ENCODE results near the gene ZNF536. TPM values are rescaled to one million over a fixed set of nuclear protein-coding genes. Genes with fewer than 3 reads are reported as not detected.

ZNF536 gene
- total RNA-seq, 5 donors from 2014 or later (not counting 1 experiment from before 2014, with no cell fraction given) = 0.03 to 0.40 (median 0.07) TPM; not detected in 1

DNA sequence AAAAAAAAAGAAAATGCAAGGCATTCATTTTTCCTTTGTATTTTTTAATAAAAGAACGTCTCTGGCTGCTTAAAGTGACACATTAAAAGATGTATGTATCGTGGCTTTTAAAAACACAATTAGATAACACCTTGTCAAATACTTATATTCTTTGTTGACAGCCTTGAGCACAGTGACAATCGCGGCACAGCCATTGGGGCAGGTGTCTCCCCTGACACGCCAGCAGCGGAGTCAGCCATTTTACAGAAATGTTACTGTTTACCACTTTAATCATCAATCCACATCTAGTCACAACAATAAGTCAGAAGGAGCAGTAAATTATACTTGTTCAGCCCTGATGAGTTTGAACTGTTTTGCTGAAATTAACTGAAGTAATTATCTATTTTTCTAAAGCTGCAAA, 224.1 kb downstream of the ZNF536 start:
- 80% methylated on average over 1 of the region's 6 CpGs for WGBS (ENCODE audit: insufficient coverage)
- H3K4me3 ChIP-seq (ENCODE audit: control insufficient read depth in 1 of 2, extremely low read depth in 1 of 2, low read length in 1 of 2) = no peak overlapping the region
- no peaks in the 10 kb centered on the region for H3K36me3 Mint-ChIP-seq
- H3K4me1 ChIP-seq (ENCODE audit: control insufficient read depth in 1 of 2, extremely low read depth in 1 of 2, insufficient read depth in 2 of 2, low read length in 2 of 2) = no peaks in the 10 kb centered on the region
- H3K4me1 Mint-ChIP-seq = no peaks in the 10 kb centered on the region
- CTCF ChIA-PET = no interaction called here
- H3K36me3 ChIP-seq (ENCODE audit: control insufficient read depth in 2 of 2, extremely low read depth in 1 of 2, insufficient read depth in 1 of 2, low read length in 1 of 2) = no peaks in the 10 kb centered on the region
- H3K9me3 ChIP-seq = no peaks in the 10 kb centered on the region
- no peak overlapping the region for H3K27ac ChIP-seq (ENCODE audit: low read length)
- H3K27me3 Mint-ChIP-seq = peaks cover 2 to 20% of the 10 kb centered on the region in 2 donors
- no peak overlapping the region for H3K4me3 Mint-ChIP-seq
- peaks cover 0 to 22% of the 10 kb centered on the region in 2 experiments for H3K27me3 ChIP-seq (replicated peaks in 1 of 2; ENCODE audit: control insufficient read depth in 2 of 2, extremely low read depth in 1 of 2, insufficient read depth in 2 of 2, low read length in 1 of 2)
- H3K27ac Mint-ChIP-seq = no peak overlapping the region
- POLR2A ChIA-PET = no interaction called here
- H3K9me3 Mint-ChIP-seq = no peaks in the 10 kb centered on the region
- ATAC-seq (replicated peaks in 1 of 4) = no peak
- DNase-seq = no peak

DNA sequence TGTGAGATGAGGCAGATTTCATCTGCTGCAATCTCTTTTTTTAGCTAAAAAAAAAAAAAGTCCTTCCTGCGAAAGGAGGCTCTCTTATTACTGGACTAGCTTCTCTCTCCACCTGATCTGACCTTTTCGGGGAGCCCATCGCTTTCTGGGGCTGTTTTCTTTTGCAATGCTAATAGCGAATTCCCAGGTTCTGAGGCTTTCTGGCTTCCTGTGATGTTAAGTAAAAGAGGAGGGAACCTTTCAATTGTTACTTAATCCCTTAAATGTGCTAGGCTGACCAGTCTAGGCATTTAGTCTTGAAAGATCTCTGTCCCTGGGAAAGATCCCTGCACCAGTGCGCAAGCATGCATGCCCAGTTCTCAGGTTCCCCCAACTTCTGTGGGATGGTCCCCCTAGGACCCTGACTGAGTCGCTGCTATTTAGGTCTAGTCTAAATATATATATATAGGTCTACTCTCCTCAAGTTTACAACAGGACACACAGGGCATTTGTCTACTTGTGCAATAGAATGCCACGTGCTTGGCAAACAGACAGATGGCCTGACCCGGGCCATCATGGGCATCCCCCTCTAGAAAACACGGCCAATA, 224.7 kb downstream of the ZNF536 start:
- Histone ChIP-seq H3K4me1 (ENCODE audit: control insufficient read depth in 1 of 2, extremely low read depth in 1 of 2, insufficient read depth in 2 of 2, low read length in 2 of 2) (no peaks in the 10 kb centered on the region), H3K27ac (ENCODE audit: low read length) (no peak overlapping the region), H3K9me3 (no peaks in the 10 kb centered on the region), H3K27me3 (replicated peaks in 1 of 2; ENCODE audit: control insufficient read depth in 2 of 2, extremely low read depth in 1 of 2, insufficient read depth in 2 of 2, low read length in 1 of 2) (peaks cover 0 to 22% of the 10 kb centered on the region in 2 experiments), H3K36me3 (ENCODE audit: control insufficient read depth in 2 of 2, extremely low read depth in 1 of 2, insufficient read depth in 1 of 2, low read length in 1 of 2) (no peaks in the 10 kb centered on the region), H3K4me3 (ENCODE audit: control insufficient read depth in 1 of 2, extremely low read depth in 1 of 2, low read length in 1 of 2) (no peak overlapping the region)
- Mint-ChIP-seq H3K36me3 (no peaks in the 10 kb centered on the region), H3K4me3 (no peak overlapping the region), H3K9me3 (no peaks in the 10 kb centered on the region), H3K27ac (no peak overlapping the region), H3K4me1 (no peaks in the 10 kb centered on the region), H3K27me3 (peaks cover 2 to 20% of the 10 kb centered on the region in 2 donors)
- ChIA-PET POLR2A (no interaction called here), CTCF (no interaction called here)
- ATAC-seq (replicated peaks in 1 of 4) (no peak), DNase-seq (no peak)
- WGBS (ENCODE audit: insufficient coverage) = no CpG with 5 or more reads among the region's 9 CpGs

DNA sequence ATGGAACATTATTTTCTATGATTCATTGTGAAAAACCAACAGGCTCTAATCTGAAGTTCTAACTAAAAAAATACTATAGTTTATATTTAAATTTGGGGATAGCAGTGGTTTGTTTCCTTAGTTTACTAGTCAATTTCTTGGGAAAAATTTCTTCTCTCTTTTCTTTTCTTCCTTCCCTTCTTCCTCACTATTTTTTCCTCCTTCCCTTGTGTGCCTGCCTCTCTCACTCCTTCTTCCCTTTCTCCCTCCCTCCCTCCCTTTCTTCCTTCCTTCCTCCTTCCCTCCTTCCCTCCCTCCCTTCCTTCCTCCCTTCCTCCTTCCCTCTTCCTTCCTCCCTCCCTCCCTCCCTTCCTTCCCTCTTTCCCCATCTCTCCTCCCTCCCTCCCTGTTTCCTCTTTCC, 226.5 kb downstream of the ZNF536 start:
- Histone ChIP-seq H3K27ac (ENCODE audit: low read length) (no peak overlapping the region), H3K27me3 (replicated peaks in 1 of 2; ENCODE audit: control insufficient read depth in 2 of 2, extremely low read depth in 1 of 2, insufficient read depth in 2 of 2, low read length in 1 of 2) (peaks cover 0 to 22% of the 10 kb centered on the region in 2 experiments), H3K36me3 (ENCODE audit: control insufficient read depth in 2 of 2, extremely low read depth in 1 of 2, insufficient read depth in 1 of 2, low read length in 1 of 2) (no peaks in the 10 kb centered on the region), H3K4me3 (ENCODE audit: control insufficient read depth in 1 of 2, extremely low read depth in 1 of 2, low read length in 1 of 2) (no peak overlapping the region), H3K4me1 (ENCODE audit: control insufficient read depth in 1 of 2, extremely low read depth in 1 of 2, insufficient read depth in 2 of 2, low read length in 2 of 2) (no peaks in the 10 kb centered on the region), H3K9me3 (no peaks in the 10 kb centered on the region)
- ATAC-seq (replicated peaks in 1 of 4) (no peak), DNase-seq (no peak)
- CTCF ChIA-PET = no interaction called here
- H3K9me3 Mint-ChIP-seq = no peaks in the 10 kb centered on the region
- POLR2A ChIA-PET = no interaction called here
- H3K27ac Mint-ChIP-seq = no peak overlapping the region
- H3K27me3 Mint-ChIP-seq = peaks cover 3 to 20% of the 10 kb centered on the region in 2 donors
- H3K4me3 Mint-ChIP-seq = no peak overlapping the region
- no peaks in the 10 kb centered on the region for H3K4me1 Mint-ChIP-seq
- H3K36me3 Mint-ChIP-seq = no peaks in the 10 kb centered on the region

DNA sequence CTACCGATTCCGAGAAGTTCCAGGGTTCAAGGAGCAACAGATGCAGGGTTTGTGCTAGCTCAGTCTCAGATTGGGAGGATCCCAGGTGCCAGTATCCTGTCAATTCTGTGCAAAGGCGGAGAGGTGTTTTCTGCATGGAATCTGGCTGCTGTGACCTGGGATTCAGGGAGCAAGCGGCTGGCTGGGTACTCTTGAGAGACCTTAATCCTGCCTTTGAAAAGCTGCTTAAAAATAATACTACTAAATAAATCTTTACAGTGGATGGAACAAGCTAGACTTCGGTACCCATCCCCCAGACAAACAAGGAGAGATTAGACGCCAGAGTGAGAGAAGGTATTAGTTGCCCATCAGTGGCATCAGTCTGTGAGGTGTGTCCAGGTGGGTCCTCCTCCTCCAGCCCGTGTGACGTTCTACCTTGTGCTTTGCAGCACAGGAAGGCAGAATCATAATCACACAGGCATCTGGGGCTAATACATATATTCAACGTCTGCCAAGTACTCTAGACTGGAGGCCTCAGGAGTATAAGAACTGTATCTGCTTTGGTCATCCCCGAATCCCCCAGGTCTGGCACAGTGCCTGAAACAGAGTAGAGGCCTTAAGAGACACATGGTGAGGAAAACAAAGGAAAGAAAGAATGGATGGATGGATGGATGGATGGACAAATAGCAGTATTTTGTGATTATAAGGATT, 230.6 kb downstream of the ZNF536 start:
- no peaks in the 10 kb centered on the region for H3K9me3 Mint-ChIP-seq
- no peak overlapping the region for H3K4me3 Mint-ChIP-seq
- DNase-seq = no peak
- Histone ChIP-seq H3K4me1 (ENCODE audit: control insufficient read depth in 1 of 2, extremely low read depth in 1 of 2, insufficient read depth in 2 of 2, low read length in 2 of 2) (no peaks in the 10 kb centered on the region), H3K27ac (ENCODE audit: low read length) (no peak overlapping the region), H3K4me3 (ENCODE audit: control insufficient read depth in 1 of 2, extremely low read depth in 1 of 2, low read length in 1 of 2) (no peak overlapping the region), H3K36me3 (ENCODE audit: control insufficient read depth in 2 of 2, extremely low read depth in 1 of 2, insufficient read depth in 1 of 2, low read length in 1 of 2) (no peaks in the 10 kb centered on the region), H3K9me3 (no peaks in the 10 kb centered on the region), H3K27me3 (replicated peaks in 1 of 2; ENCODE audit: control insufficient read depth in 2 of 2, extremely low read depth in 1 of 2, insufficient read depth in 2 of 2, low read length in 1 of 2) (peaks cover 0 to 11% of the 10 kb centered on the region in 2 experiments)
- ATAC-seq (replicated peaks in 1 of 4) = no peak
- ChIA-PET POLR2A (no interaction called here), CTCF (no interaction called here)
- peaks cover 4 to 9% of the 10 kb centered on the region in 2 donors for H3K27me3 Mint-ChIP-seq
- no peaks in the 10 kb centered on the region for H3K4me1 Mint-ChIP-seq
- WGBS (ENCODE audit: insufficient coverage) = 89% methylated on average over 6 of the region's 10 CpGs
- no peak overlapping the region for H3K27ac Mint-ChIP-seq
- H3K36me3 Mint-ChIP-seq = no peaks in the 10 kb centered on the region

DNA sequence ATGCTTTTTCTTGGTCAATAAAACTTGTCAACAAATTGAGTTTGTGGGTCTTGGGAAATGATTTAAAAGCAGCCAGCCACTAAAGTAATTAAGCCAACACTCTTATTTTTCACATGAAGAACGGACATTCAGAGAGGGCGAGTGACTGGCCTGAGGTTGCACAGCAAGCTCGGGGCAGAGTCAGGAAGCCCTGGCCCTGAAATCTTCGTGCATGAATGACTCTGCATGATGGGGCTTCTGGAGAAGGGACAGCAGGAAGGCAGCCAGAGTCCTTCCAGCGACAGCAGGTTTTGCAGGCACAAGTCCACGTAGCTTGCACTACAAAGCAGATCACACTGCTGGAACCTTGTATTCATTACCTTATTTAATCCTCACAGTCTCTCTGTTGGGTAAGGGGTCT, 232.5 kb downstream of the ZNF536 start:
- ChIA-PET CTCF (no interaction called here), POLR2A (no interaction called here)
- no peaks in the 10 kb centered on the region for H3K4me1 ChIP-seq (ENCODE audit: control insufficient read depth in 1 of 2, extremely low read depth in 1 of 2, insufficient read depth in 2 of 2, low read length in 2 of 2)
- H3K36me3 ChIP-seq (ENCODE audit: control insufficient read depth in 2 of 2, extremely low read depth in 1 of 2, insufficient read depth in 1 of 2, low read length in 1 of 2) = no peaks in the 10 kb centered on the region
- Mint-ChIP-seq H3K27me3 (peaks cover 4% of the 10 kb centered on the region in 2 donors), H3K4me3 (no peak overlapping the region), H3K27ac (no peak overlapping the region), H3K36me3 (no peaks in the 10 kb centered on the region), H3K9me3 (peaks cover 0 to 3% (median 0%) of the 10 kb centered on the region in 3 donors), H3K4me1 (no peaks in the 10 kb centered on the region)
- H3K27me3 ChIP-seq (replicated peaks in 1 of 2; ENCODE audit: control insufficient read depth in 2 of 2, extremely low read depth in 1 of 2, insufficient read depth in 2 of 2, low read length in 1 of 2) = peaks cover 0 to 11% of the 10 kb centered on the region in 2 experiments
- ATAC-seq (replicated peaks in 1 of 4) (no peak), DNase-seq (no peak)
- H3K9me3 ChIP-seq = no peaks in the 10 kb centered on the region
- WGBS (ENCODE audit: insufficient coverage) = 65% methylated on average over 4 of the region's 6 CpGs
- no peak overlapping the region for H3K27ac ChIP-seq (ENCODE audit: low read length)
- H3K4me3 ChIP-seq (ENCODE audit: control insufficient read depth in 1 of 2, extremely low read depth in 1 of 2, low read length in 1 of 2) = no peak overlapping the region

DNA sequence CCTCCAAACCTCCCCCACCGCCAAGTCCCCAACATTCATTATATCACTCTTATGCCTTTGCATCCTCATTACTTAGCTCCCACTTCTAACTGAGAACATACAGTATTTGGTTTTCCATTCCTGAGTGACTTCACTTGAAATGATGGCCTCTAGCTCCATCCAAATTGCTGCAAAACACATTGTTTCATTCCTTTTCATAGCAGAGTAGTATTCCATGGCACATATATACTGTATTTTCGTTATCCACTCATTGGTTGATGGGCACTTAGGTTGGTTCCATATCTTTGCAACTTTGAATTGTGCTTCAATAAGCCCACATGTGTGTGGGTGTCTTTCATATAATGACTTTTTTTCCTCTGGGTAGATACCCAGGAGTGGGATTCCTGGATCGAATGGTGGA, 233.1 kb downstream of the ZNF536 start:
- Histone ChIP-seq H3K27ac (ENCODE audit: low read length) (no peak overlapping the region), H3K27me3 (replicated peaks in 1 of 2; ENCODE audit: control insufficient read depth in 2 of 2, extremely low read depth in 1 of 2, insufficient read depth in 2 of 2, low read length in 1 of 2) (peaks cover 0 to 8% of the 10 kb centered on the region in 2 experiments), H3K4me3 (ENCODE audit: control insufficient read depth in 1 of 2, extremely low read depth in 1 of 2, low read length in 1 of 2) (no peak overlapping the region), H3K36me3 (ENCODE audit: control insufficient read depth in 2 of 2, extremely low read depth in 1 of 2, insufficient read depth in 1 of 2, low read length in 1 of 2) (no peaks in the 10 kb centered on the region), H3K9me3 (no peaks in the 10 kb centered on the region), H3K4me1 (ENCODE audit: control insufficient read depth in 1 of 2, extremely low read depth in 1 of 2, insufficient read depth in 2 of 2, low read length in 2 of 2) (no peaks in the 10 kb centered on the region)
- Mint-ChIP-seq H3K27me3 (peaks cover 0 to 4% of the 10 kb centered on the region in 2 donors), H3K9me3 (peaks cover 0 to 7% (median 0%) of the 10 kb centered on the region in 3 donors), H3K27ac (no peak overlapping the region), H3K4me1 (no peaks in the 10 kb centered on the region), H3K4me3 (no peak overlapping the region), H3K36me3 (no peaks in the 10 kb centered on the region)
- 86% methylated on average over 1 of the region's 3 CpGs for WGBS (ENCODE audit: insufficient coverage)
- ATAC-seq (replicated peaks in 1 of 4) (no peak), DNase-seq (no peak)
- CTCF ChIA-PET = no interaction called here
- POLR2A ChIA-PET = interaction anchor here in 1 of 2 donors (0.6 kb wide), 1 partner anchor 27 kb away, joined by 3 read pairs; no protein-coding TSS in a partner anchor

Data from T-cell (primary cell).